WTC11 (cell line): ENCODE results near the gene MYH9. TPM values are rescaled to one million over a fixed set of nuclear protein-coding genes. Genes with fewer than 3 reads are reported as not detected.
"Not testable (repeated sequence)": the region's sequence is repeated elsewhere in the genome, so short reads cannot be mapped to it uniquely, and the experiment has no call there.

Source experiments
- ATAC-seq: fragments of 200-7000 bp; cut with Tn5 transposase; 2 replicates; pipeline ENCODE4 v1.10.0; 2021; ENCODE audit warnings: mild to moderate bottlenecking, moderate library complexity
- CTCF ChIA-PET: fragments of 300-600 bp; sonication (Branson Sonifier 250); formaldehyde crosslinking; loops from one replicate; lab custom pipeline; 2021; ENCODE audit warnings: antibody characterized with exemption; lab: Charles Lee
- POLR2A ChIA-PET: fragments of 350-600 bp; sonication (Branson Sonifier 250); formaldehyde crosslinking; loops from one replicate; lab custom pipeline; 2021; ENCODE audit warnings: antibody characterized with exemption; lab: Charles Lee
- DNase-seq: peaks from one replicate; pipeline ENCODE4 v3.0.0; 2021; ENCODE audit warnings: low spot score
- H3K27ac Mint-ChIP-seq: 2 replicates; pipeline ENCODE4 v1.8.0; 2021; ENCODE audit warnings: mixed read lengths
- H3K27me3 Mint-ChIP-seq: 2 replicates; pipeline ENCODE4 v1.8.0; 2021; ENCODE audit warnings: low read depth, mild to moderate bottlenecking, moderate library complexity, mixed read lengths
- H3K36me3 Mint-ChIP-seq: 2 replicates; pipeline ENCODE4 v1.8.0; 2021; ENCODE audit warnings: mixed read lengths
- H3K4me1 Mint-ChIP-seq: 2 replicates; pipeline ENCODE4 v1.8.0; 2022; ENCODE audit warnings: mixed read lengths
- H3K4me3 Mint-ChIP-seq: 2 replicates; pipeline ENCODE4 v1.8.0; 2021; ENCODE audit warnings: mild to moderate bottlenecking, moderate library complexity, mixed read lengths
- H3K9me3 Mint-ChIP-seq: 2 replicates; pipeline ENCODE4 v1.8.0; 2021; ENCODE audit warnings: mixed read lengths
- AFF4 ChIP-seq: sonication (generic); formaldehyde crosslinking; IDR thresholded peaks from 2 replicates; pipeline ENCODE4 v1.8.1; 2023; ENCODE audit warnings: mild to moderate bottlenecking, missing genetic modification reagents, borderline replicate concordance
- AR ChIP-seq: fragments of 250-450 bp; sonication (Bioruptor Pico); IDR thresholded peaks from 2 replicates; pipeline ENCODE4 v1.9.0; 2021; ENCODE audit warnings: mild to moderate bottlenecking
- ARID4B ChIP-seq: sonication (generic); formaldehyde crosslinking; IDR thresholded peaks from 2 replicates; pipeline ENCODE4 v1.8.0; 2023; ENCODE audit warnings: missing genetic modification reagents, mild to moderate bottlenecking, borderline replicate concordance
- ETV6 ChIP-seq: sonication (generic); formaldehyde crosslinking; IDR thresholded peaks from 2 replicates; pipeline ENCODE4 v1.8.1; 2022; ENCODE audit warnings: mild to moderate bottlenecking, missing genetic modification reagents
- HMGA2 ChIP-seq: fragments of 250-450 bp; sonication (Bioruptor Pico); IDR thresholded peaks from 2 replicates; pipeline ENCODE4 v1.4.0; 2021; ENCODE audit warnings: mild to moderate bottlenecking, moderate library complexity
- JUN ChIP-seq: sonication (generic); formaldehyde crosslinking; IDR thresholded peaks from 2 replicates; pipeline ENCODE4 v1.8.0; 2023; ENCODE audit warnings: mild to moderate bottlenecking, missing genetic modification reagents
- PREB ChIP-seq: sonication (generic); formaldehyde crosslinking; IDR thresholded peaks from 2 replicates; pipeline ENCODE4 v1.8.1; 2022; ENCODE audit warnings: mild to moderate bottlenecking, missing genetic modification reagents, moderate library complexity, borderline replicate concordance
- RELA ChIP-seq: sonication (generic); formaldehyde crosslinking; IDR thresholded peaks from 2 replicates; pipeline ENCODE4 v1.8.1; 2022; ENCODE audit warnings: missing genetic modification reagents, mild to moderate bottlenecking, borderline replicate concordance
- TEAD4 ChIP-seq: sonication (generic); formaldehyde crosslinking; IDR thresholded peaks from 2 replicates; pipeline ENCODE4 v1.8.0; 2022; ENCODE audit warnings: mild to moderate bottlenecking, missing genetic modification reagents
- ZBTB21 ChIP-seq: sonication (generic); formaldehyde crosslinking; IDR thresholded peaks from 2 replicates; pipeline ENCODE4 v1.8.1; 2023; ENCODE audit warnings: mild to moderate bottlenecking, missing genetic modification reagents, borderline replicate concordance
- ZBTB43 ChIP-seq: sonication (generic); formaldehyde crosslinking; IDR thresholded peaks from 2 replicates; pipeline ENCODE4 v1.8.1; 2023; ENCODE audit warnings: mild to moderate bottlenecking, missing genetic modification reagents
- ZNF219 ChIP-seq: sonication (generic); formaldehyde crosslinking; IDR thresholded peaks from 2 replicates; pipeline ENCODE4 v1.8.0; 2023; ENCODE audit warnings: missing genetic modification reagents, mild to moderate bottlenecking, borderline replicate concordance
- total RNA-seq: library from RNA; stranded (reverse); gene quantifications from 3 replicates; pipeline ENCODE4 v1.2.3, GENCODE V29; 2021

The MYH9 gene
- total RNA-seq, 1 experiment from 2014 or later, result 277 TPM

GRCh38 chr22:36252754-36253522 is 134.8 kb downstream of the MYH9 start, which contains the start of gene APOL1:
APOL1 (plus strand) TSS chr22:36253133; CDS start chr22:36254956, 1,823 bp downstream.
- H3K36me3 Mint-ChIP-seq, result peaks cover 14% of the 10 kb centered on the region
- no peak within 1 kb of the TSS for H3K4me3 Mint-ChIP-seq
- no peaks in the 10 kb centered on the region for H3K27me3 Mint-ChIP-seq
- DNase-seq, result no peak
- H3K9me3 Mint-ChIP-seq, result peaks cover 26% of the 10 kb centered on the region
- CTCF ChIA-PET, result interaction anchor here (1.0 to 1.5 kb wide), 2 partner anchors 58 to 73 kb away, joined by 3 to 4 read pairs; no protein-coding TSS in a partner anchor
- TF ChIP-seq AFF4 (CRISPR knock-in tag), result no peak
- TF ChIP-seq ZBTB43 (CRISPR knock-in tag), result no peak
- TF ChIP-seq ETV6 (CRISPR knock-in tag), result no peak
- no peak for TF ChIP-seq JUN (CRISPR knock-in tag)
- TF ChIP-seq ZNF219 (CRISPR knock-in tag), result no peak
- no peak for TF ChIP-seq PREB (CRISPR knock-in tag)
- TF ChIP-seq HMGA2 (CRISPR knock-in tag), result no peak
- TF ChIP-seq ARID4B, result no peak
- TF ChIP-seq TEAD4 (CRISPR knock-in tag), result no peak
- TF ChIP-seq RELA (CRISPR knock-in tag), result no peak
- no peak for TF ChIP-seq ZBTB21 (CRISPR knock-in tag)
- no peak for TF ChIP-seq AR
- no peak within 1 kb of the TSS for H3K27ac Mint-ChIP-seq
- POLR2A ChIA-PET, result no interaction called here
- H3K4me1 Mint-ChIP-seq, result peaks cover 33% of the 10 kb centered on the region
- ATAC-seq, result no peak

GRCh38 chr22:36251979-36252608 is 135.7 kb downstream of the MYH9 start:
- H3K27me3 Mint-ChIP-seq, H3K27ac Mint-ChIP-seq, ATAC-seq, DNase-seq, H3K4me3 Mint-ChIP-seq, POLR2A ChIA-PET: not testable (repeated sequence)
- peaks cover 18% of the 10 kb centered on the region for H3K36me3 Mint-ChIP-seq
- peaks cover 31% of the 10 kb centered on the region for H3K9me3 Mint-ChIP-seq
- H3K4me1 Mint-ChIP-seq, result peaks cover 31% of the 10 kb centered on the region
- CTCF ChIA-PET, result interaction anchor here (1.5 to 5.1 kb wide), 3 partner anchors 13 to 72 kb away, joined by 3 to 28 read pairs (median 3); partner anchors contain the start of gene APOL2

GRCh38 chr22:36250292-36250960 is 137.3 kb downstream of the MYH9 start:
- peaks cover 35% of the 10 kb centered on the region for H3K9me3 Mint-ChIP-seq
- H3K27me3 Mint-ChIP-seq, POLR2A ChIA-PET, DNase-seq, H3K4me3 Mint-ChIP-seq, ATAC-seq: not testable (repeated sequence)
- CTCF ChIA-PET, result interaction anchor here (0.5 to 5.1 kb wide), 3 partner anchors 9 to 56 kb away, joined by 3 to 28 read pairs (median 3); partner anchors contain the start of gene APOL2
- peaks cover 28% of the 10 kb centered on the region for H3K4me1 Mint-ChIP-seq
- H3K36me3 Mint-ChIP-seq, result peaks cover 18% of the 10 kb centered on the region
- peak overlapping the region; percentile 22; the same call in 1 of the 2 replicates for H3K27ac Mint-ChIP-seq
